Liver (tissue), 3 donors: ENCODE measurements around the gene MAVS.

Experiments used
- GABPA ChIP-seq, 2 donors: IDR thresholded peaks in 1 of 2; conservative IDR thresholded peaks in 1 of 2; 2 replicates each; pipeline ENCODE4 v1.6.1; 2016; ENCODE audit warnings: antibody characterized with exemption in 2 of 2, mild to moderate bottlenecking in 1 of 2, moderate library complexity in 1 of 2
- HNF4A ChIP-seq, 2 donors: conservative IDR thresholded peaks; 2 replicates each; pipeline ENCODE4 v1.6.1; 2016; ENCODE audit warnings: antibody characterized with exemption in 2 of 2, mild to moderate bottlenecking in 2 of 2
- JUND ChIP-seq, 2 donors: IDR thresholded peaks; 2 replicates each; pipeline ENCODE4 v1.6.1; 2016; ENCODE audit warnings: antibody characterized with exemption in 2 of 2
- NR2F2 ChIP-seq: IDR thresholded peaks from 2 replicates; pipeline ENCODE4 v1.6.1; 2016; ENCODE audit warnings: antibody characterized with exemption
- REST ChIP-seq: IDR thresholded peaks from 2 replicates; pipeline ENCODE4 v1.6.1; 2016; ENCODE audit warnings: antibody characterized with exemption, mild to moderate bottlenecking
- TAF1 ChIP-seq: conservative IDR thresholded peaks from 2 replicates; pipeline ENCODE4 v1.6.1; 2016; ENCODE audit warnings: antibody characterized with exemption, mild to moderate bottlenecking
- ZBTB33 ChIP-seq: IDR thresholded peaks from 2 replicates; pipeline ENCODE4 v1.6.1; 2016; ENCODE audit warnings: antibody characterized with exemption
- TF ChIP-seq, protein P1 (sequence below): fragments of 150-350 bp; IDR thresholded peaks from 2 replicates; pipeline ENCODE4 v1.5.1; 2017; ENCODE audit warnings: improper control_type of control experiment, low read depth, low read length; ENCODE audit not compliant: missing input control
- donor health status: healthy.
- donor health status: healthy.

DNA sequence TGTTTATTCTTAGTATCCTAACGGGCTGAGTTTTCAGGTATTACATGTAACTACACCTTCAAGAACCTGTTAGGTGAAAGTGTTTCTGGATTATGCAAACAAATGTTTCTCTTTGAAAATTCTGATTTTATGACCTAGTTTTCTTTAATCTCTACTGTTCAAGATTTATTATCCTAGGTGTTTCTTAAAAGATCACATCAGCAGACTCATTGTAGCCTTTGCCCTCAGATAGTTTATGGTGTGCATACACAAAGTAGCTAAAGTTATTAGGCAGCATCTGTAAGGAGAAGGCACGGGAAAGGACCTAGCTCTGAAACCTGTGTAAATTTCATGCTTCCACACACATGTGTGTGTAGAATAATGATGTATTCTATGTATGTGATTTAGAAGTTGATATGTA lies 64.2 kb downstream of the MAVS start:
- TF ChIP-seq, protein P1, sequence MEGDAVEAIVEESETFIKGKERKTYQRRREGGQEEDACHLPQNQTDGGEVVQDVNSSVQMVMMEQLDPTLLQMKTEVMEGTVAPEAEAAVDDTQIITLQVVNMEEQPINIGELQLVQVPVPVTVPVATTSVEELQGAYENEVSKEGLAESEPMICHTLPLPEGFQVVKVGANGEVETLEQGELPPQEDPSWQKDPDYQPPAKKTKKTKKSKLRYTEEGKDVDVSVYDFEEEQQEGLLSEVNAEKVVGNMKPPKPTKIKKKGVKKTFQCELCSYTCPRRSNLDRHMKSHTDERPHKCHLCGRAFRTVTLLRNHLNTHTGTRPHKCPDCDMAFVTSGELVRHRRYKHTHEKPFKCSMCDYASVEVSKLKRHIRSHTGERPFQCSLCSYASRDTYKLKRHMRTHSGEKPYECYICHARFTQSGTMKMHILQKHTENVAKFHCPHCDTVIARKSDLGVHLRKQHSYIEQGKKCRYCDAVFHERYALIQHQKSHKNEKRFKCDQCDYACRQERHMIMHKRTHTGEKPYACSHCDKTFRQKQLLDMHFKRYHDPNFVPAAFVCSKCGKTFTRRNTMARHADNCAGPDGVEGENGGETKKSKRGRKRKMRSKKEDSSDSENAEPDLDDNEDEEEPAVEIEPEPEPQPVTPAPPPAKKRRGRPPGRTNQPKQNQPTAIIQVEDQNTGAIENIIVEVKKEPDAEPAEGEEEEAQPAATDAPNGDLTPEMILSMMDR, result no peak
- TF ChIP-seq ZBTB33 (no peak), JUND (IDR thresholded peaks at IDR 0.05) (no peak), NR2F2 (no peak), TAF1 (no peak), GABPA (IDR thresholded peaks at IDR 0.05 in 1 of 2, conservative IDR thresholded peaks at IDR 0.05 in 1 of 2) (no peak), REST (no peak), HNF4A (conservative IDR thresholded peaks at IDR 0.05) (no peak)
